NCI-H446 (cell line): ENCODE data around the gene CPEB3.
"Not testable (repeated sequence)": the region's sequence is repeated elsewhere in the genome, so short reads cannot be mapped to it uniquely, and the experiment has no call there.

Experiments used
- DNase-seq, 2 experiments: peaks; one replicate each; lab custom pipeline; 2025; lab: John Stamatoyannopoulos, UW

CPEB3 gene

DNA sequence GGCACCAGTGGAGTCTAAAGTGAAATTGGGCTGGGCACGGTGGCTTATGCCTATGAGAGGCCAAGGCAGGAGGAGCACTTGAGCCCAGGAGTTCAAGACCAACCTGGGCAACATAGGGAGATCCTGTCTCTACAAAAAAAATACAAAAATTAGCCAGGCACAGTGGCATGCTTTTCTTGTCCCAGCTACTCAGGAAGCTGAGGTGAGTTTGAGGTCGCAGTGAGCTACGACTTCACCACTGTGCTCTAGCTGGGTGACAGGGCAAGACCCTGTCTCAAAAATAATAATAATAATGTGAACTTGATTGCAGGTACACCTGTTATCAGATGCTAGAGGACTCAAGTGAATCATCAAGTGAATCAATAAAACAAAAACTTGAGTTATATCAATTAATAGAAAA lies 259.3 kb downstream of the CPEB3 start:
- no peak for DNase-seq

DNA sequence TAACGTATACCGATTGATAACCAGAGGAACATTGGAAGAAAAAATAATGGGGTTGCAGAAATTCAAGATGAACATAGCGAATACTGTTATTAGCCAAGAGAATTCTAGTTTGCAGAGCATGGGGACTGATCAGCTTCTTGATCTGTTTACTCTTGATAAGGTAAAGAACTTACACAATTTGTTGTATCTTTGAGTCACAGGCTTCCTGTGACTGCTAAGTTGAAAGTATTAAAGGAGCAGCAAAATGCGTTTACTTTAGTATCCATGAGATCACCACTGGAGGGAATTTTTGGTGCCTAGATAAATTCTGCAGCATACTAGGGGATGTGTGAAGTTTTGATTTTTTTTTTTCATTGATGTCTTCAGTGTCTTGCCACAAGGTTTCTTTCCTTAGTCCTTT lies 263.7 kb downstream of the CPEB3 start:
- no peak for DNase-seq

DNA sequence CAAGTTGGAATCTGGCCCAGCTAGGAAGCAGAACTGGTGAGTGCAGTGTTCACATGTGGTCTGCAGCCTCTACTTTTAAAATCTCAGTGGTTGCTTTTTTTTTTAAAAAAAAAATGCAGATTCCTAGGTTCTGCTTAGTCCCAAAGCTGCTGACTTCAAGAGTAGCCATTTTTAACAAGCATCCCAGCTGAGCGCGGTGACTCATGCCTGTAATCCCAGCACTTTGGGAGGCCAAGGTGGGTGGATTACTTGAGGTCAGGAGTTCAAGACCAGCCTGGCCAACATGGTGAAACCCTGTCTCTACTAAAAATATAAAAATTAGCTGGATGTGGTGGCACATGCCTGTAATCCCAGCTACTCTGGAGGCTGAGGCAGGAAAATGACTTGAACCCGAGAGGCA lies 265.5 kb downstream of the CPEB3 start:
- not testable (repeated sequence) for DNase-seq

DNA sequence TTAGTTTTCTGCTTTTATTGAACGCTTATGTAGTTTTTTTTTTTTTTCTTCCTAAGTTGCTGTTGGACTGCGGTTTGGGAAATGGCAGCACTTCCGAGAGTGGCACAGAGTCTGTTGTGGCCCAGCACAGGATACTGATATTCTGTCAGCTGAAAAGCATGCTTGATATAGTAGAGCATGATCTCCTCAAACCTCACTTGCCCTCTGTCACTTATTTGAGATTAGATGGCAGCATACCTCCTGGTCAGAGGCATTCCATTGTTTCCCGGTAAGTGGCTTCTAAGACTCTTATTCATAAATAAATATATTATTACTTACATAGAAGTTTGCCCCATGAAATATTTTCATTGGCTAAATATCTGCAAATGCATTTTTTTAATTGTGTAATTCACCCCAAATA lies 266.2 kb downstream of the CPEB3 start:
- no peak for DNase-seq

DNA sequence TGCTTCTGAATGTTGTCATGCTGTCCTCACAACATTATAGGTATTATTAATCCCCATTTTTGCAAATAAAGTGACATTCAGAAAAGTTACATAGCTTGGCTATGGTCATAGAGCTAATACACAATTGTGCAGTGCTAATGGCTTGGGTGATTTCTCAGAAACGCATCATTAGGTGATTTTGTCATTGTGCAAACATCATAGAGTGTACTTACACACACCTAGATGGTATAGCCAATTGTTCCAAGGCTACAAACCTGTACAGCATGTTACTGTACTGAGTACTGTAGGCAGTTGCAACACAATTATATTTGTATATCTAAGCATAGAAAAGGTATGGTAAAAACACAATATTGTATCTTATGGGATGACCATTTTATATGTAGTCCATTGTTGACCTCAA lies 276.3 kb downstream of the CPEB3 start:
- no peak for DNase-seq

DNA sequence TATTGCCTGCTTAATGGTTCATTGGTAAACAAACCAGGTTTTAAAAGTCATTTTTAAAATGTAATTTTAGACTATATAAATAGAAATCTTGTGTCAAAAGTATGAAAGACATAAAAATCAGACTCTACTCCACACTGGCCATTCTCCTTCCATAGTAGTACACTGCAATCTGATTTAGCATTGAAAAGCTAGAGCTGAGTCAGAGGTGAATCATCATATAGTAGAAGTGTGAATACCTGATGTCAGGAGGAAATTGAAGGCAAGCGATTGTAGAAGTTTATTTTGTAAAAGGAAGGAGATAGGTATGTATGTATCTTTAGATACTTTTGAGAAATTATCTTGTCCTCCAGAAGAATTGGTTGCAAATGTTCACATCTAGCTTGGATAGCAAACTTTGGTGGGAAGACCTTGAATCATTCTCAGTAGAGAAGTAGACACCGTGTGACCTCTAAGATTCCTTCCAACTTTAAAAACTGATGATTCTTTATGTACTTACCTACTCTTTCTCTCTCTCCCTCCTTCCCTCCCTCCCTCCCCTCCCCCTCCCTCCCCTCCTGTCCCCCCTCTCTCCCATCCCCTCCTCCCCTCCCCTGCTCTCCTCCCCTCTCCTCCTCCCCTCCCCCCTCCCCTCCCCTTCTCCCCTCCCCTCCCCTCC lies 279.2 kb downstream of the CPEB3 start:
- DNase-seq = no peak

DNA sequence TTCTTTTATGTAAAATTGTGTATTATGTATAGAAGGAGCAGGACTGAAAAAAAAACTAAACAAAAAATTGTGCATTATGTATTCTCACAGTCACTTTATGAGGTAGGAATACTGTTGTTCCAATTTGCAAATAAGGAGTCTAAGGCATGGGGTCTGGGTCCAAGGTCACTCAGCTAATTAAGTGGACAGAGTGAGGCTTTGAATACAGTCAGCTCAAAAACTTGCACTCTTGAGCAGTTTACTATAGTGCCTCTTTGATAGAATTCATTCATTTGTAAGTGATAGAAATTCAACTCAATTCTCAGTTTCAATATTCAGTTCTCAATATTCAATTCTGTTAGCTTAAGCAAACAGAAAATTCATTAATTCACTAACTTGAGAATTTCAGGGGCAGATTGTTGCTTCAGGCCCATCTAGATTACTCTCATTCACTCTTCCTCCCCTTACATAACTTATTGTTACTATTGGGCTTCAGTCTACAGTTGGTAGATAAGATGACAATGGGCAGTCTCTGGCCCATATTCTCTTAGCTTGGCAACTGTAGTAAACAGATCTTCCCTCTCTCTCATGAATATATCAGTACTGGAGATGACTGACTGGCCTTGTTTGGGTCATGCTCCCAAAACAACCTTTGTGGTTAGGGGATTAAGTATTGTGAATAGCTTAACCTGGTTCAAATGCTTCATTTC lies 280.7 kb downstream of the CPEB3 start:
- no peak for DNase-seq

DNA sequence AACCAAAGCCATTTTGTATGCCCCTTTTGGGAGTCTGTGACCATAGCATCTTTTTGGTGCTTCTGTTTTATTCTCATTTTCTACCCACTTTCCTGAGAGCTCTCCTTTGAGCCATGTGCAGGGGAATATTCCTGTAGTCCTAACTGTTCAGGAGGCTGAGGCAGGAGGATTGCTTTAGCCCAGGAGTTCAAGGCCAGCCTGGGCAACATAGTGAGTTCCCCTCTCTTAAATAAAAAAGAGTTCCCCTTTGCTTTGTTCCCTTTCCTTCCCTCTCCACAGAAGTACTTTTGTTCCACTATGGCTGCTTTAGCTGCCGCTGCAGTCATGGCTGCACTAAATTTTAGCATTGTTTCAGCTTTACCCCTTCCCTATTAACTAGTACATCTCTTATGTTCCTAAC lies 281.4 kb downstream of the CPEB3 start:
- no peak for DNase-seq

DNA sequence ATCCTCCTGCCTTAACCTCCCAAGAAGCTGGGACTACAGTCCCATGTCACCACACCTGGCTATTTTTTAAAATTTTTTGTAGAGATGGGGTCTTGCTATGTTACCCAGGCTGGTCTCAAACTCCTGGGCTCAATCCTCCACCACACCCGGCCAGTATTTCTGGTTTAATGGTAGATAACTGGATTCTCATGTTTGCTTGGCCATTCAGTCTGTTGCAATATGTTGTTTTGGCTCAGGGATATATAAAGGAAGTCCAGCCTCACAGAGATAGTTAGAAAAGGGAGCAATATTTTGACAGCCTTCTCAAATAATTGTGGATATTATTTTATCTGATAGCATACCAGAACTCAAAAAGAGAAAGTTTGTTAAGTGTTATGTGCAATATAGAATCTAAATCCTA lies 284.9 kb downstream of the CPEB3 start:
- DNase-seq = no peak

DNA sequence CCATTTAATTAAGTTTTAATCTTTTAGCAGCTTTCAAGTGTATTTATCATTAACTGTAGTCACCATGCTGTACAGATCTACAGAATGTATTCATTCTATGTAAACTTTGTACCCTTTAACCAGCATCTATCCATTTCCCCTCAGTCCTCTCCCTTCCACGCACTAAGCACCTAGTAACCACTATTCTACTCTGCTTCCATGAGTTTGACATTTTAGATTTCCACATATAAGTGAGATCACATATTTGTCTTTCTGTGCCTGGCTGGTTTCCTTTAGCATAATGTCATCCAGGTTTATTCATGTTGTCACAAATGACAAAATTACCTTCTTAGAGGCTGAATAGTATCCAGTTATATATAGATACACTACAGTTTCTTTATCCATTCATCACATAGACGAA lies 287.6 kb downstream of the CPEB3 start:
- no peak for DNase-seq

DNA sequence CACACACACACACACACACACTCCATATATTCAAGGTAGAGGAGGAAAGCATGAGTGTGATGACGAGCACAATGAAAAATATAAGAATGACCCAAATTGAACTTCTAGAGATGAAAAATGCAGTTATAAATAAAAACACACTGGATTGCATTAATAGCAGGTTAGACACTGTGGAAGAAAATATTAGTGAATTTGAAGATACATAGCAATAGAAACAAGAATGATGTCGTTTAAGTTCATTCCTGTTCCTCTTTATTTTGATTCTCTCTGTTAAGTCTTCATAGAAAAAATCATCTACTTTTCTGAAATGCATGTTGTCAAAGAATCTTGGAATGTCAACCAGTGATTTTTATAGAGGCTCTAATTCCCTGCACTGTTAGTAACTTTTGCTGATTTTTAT lies 288.9 kb downstream of the CPEB3 start:
- DNase-seq = no peak

DNA sequence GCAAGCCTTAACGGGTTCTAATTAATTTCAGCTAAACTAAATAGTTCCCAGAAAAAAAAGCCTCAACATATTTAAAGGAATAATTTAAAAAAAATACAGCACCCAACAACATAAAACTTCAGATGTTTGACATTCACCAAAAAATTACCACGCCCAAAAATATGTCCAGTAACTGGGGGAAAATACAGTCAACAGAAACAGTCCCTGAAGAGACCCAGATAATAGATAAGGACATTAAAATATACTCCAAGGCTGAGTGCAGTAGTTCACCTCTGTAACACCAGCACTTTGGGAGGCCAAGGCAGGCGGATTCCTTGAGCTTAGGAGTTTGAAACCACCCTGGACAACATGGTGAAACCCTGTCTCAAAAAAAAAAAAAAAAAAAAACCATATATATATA lies 289.3 kb downstream of the CPEB3 start:
- DNase-seq = no peak
